Upper lobe of left lung (tissue), 4 donors: Measurements from ENCODE around the gene SEMA6D.

ENCODE experiments used
- CTCF ChIP-seq, 6 experiments: fragments of 450-650 bp in 4 of 6; fragments of 200-600 bp in 2 of 6; sonication (generic) in 2 of 6; IDR thresholded peaks; one replicate each; pipeline ENCODE4 v1.5.1; 2016 to 2019; ENCODE audit warnings: antibody characterized with exemption in 6 of 6
- POLR2A ChIP-seq, 4 donors: fragments of 450-650 bp; IDR thresholded peaks; one replicate each; pipeline ENCODE4 v1.5.1; 2016 to 2017; ENCODE audit warnings: antibody characterized with exemption in 4 of 4, mild to moderate bottlenecking in 2 of 4
- POLR2AphosphoS5 ChIP-seq, 2 donors: sonication (generic); formaldehyde crosslinking; IDR thresholded peaks; one replicate each; pipeline ENCODE4 v1.5.1; 2017; ENCODE audit warnings: antibody characterized with exemption in 2 of 2

GRCh38 chr15:47750030-47750739, 32.9 kb downstream of the SEMA6D start:
- TF ChIP-seq CTCF (IDR thresholded peaks at IDR 0.05): no peak
- no peak for TF ChIP-seq POLR2A (IDR thresholded peaks at IDR 0.05)
- TF ChIP-seq POLR2AphosphoS5 (IDR thresholded peaks at IDR 0.05): no peak
